SK-N-SH treated with all-trans-retinoic acid at 6 μM for 48 hours (cell line): Measurements from ENCODE around the gene SLU7.

Experiments
- ATAC-seq: fragments of 200-7000 bp; cut with Tn5 transposase; 3 replicates; pipeline ENCODE4 v1.9.1; 2020; ENCODE audit warnings: mild to moderate bottlenecking, moderate library complexity
- ARNTL ChIP-seq: fragments of 450-650 bp; formaldehyde crosslinking; IDR thresholded peaks from 2 replicates; pipeline ENCODE4 v1.5.0; 2020; ENCODE audit warnings: low read depth, mild to moderate bottlenecking, moderate library complexity, borderline replicate concordance
- BACH2 ChIP-seq: fragments of 250-450 bp; sonication (Bioruptor Pico); IDR thresholded peaks from 2 replicates; pipeline ENCODE4 v1.9.0; 2021; ENCODE audit warnings: mild to moderate bottlenecking, borderline replicate concordance
- CSDC2 ChIP-seq: fragments of 250-450 bp; sonication (Bioruptor Pico); IDR thresholded peaks from 2 replicates; pipeline ENCODE4 v1.5.0; 2020; ENCODE audit warnings: mild to moderate bottlenecking, moderate library complexity
- ESRRG ChIP-seq: fragments of 250-450 bp; sonication (Bioruptor Pico); IDR thresholded peaks from 2 replicates; pipeline ENCODE4 v1.6.1; 2021; ENCODE audit warnings: mild to moderate bottlenecking
- ISL1 ChIP-seq: fragments of 250-450 bp; sonication (Bioruptor Pico); IDR thresholded peaks from 2 replicates; pipeline ENCODE4 v2.1.2; 2022; ENCODE audit warnings: mild to moderate bottlenecking, moderate library complexity
- OSR1 ChIP-seq: fragments of 250-450 bp; sonication (Bioruptor Pico); IDR thresholded peaks from 2 replicates; pipeline ENCODE4 v1.8.0; 2022; ENCODE audit warnings: moderate library complexity, mild to moderate bottlenecking, inconsistent platforms
- SNAI2 ChIP-seq: fragments of 250-450 bp; sonication (Bioruptor Pico); IDR thresholded peaks from 2 replicates; pipeline ENCODE4 v1.5.0; 2020; ENCODE audit warnings: mild to moderate bottlenecking, moderate library complexity
- TCF4 ChIP-seq: fragments of 250-450 bp; sonication (Bioruptor Pico); IDR thresholded peaks from 2 replicates; pipeline ENCODE4 v1.8.0; 2021; ENCODE audit warnings: mild to moderate bottlenecking, moderate library complexity, borderline replicate concordance
- TOX ChIP-seq: fragments of 250-450 bp; sonication (Bioruptor Pico); IDR thresholded peaks from 2 replicates; pipeline ENCODE4 v1.8.0; 2021; ENCODE audit warnings: mild to moderate bottlenecking, moderate library complexity, borderline replicate concordance
- ZC3H10 ChIP-seq: fragments of 250-450 bp; sonication (Bioruptor Pico); IDR thresholded peaks from 2 replicates; pipeline ENCODE4 v1.5.1; 2021; ENCODE audit warnings: mild to moderate bottlenecking, moderate library complexity
- ZFP30 ChIP-seq: fragments of 450-650 bp; formaldehyde crosslinking; IDR thresholded peaks from 2 replicates; pipeline ENCODE4 v1.5.0; 2022; ENCODE audit warnings: mild to moderate bottlenecking, moderate library complexity
- ZNF565 ChIP-seq: fragments of 450-650 bp; formaldehyde crosslinking; conservative IDR thresholded peaks from 2 replicates; pipeline ENCODE4 v1.5.0; 2020; ENCODE audit warnings: low read depth, mild to moderate bottlenecking, moderate library complexity
- ZNF8 ChIP-seq: fragments of 450-650 bp; formaldehyde crosslinking; IDR thresholded peaks from 2 replicates; pipeline ENCODE4 v1.5.0; 2020; ENCODE audit warnings: mild to moderate bottlenecking, moderate library complexity
- TF ChIP-seq, protein P1 (sequence below): fragments of 250-450 bp; sonication (Bioruptor Pico); IDR thresholded peaks from 2 replicates; pipeline ENCODE4 v1.8.0; 2020; ENCODE audit warnings: mild to moderate bottlenecking, moderate library complexity, borderline replicate concordance
- TF ChIP-seq, protein P2 (sequence below): fragments of 250-450 bp; sonication (Bioruptor Pico); IDR thresholded peaks from 2 replicates; pipeline ENCODE4 v1.8.0; 2021; ENCODE audit warnings: low read depth, mild to moderate bottlenecking, moderate library complexity, borderline replicate concordance
- TF ChIP-seq, protein P3 (sequence below): fragments of 250-450 bp; sonication (Bioruptor Pico); IDR thresholded peaks from 2 replicates; pipeline ENCODE4 v1.5.1; 2020; ENCODE audit warnings: low read depth, mild to moderate bottlenecking, moderate library complexity
- TF ChIP-seq, protein P4 (sequence below): fragments of 250-450 bp; sonication (Bioruptor Pico); IDR thresholded peaks from 2 replicates; pipeline ENCODE4 v1.5.1; 2021; ENCODE audit warnings: mild to moderate bottlenecking, moderate library complexity
- TF ChIP-seq, protein P5 (sequence below): fragments of 250-450 bp; sonication (Bioruptor Pico); IDR thresholded peaks from 2 replicates; pipeline ENCODE4 v1.5.0; 2020; ENCODE audit warnings: mild to moderate bottlenecking, moderate library complexity

The SLU7 gene

DNA sequence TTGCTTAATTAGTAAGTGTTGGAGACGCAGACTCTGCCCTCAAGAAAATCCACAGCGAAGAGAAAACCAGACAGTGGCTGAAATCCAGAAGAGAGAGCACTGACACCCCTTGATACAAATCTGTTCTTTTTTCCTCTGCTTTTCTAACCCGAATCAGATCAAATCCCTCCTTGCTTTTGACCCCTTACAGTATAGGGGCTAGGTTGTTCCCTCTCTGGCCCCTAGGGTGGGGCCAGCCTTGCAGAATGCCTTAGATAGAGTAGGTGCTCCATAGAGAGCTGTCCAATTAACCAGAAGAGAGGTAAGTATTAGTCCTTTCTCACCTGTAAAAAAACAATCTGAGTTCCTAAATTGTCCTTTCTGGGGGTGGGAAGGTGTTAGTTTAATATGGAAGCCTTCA lies 58.6 kb downstream of the SLU7 start:
- ATAC-seq, result no peak
- TF ChIP-seq SNAI2 (no peak), ZNF8 (no peak), OSR1 (CRISPR knock-in tag) (no peak), TOX (CRISPR knock-in tag) (no peak), ISL1 (CRISPR knock-in tag) (no peak), ZFP30 (CRISPR knock-in tag) (no peak), ESRRG (CRISPR knock-in tag) (no peak), TCF4 (no peak), ZC3H10 (CRISPR knock-in tag) (no peak), BACH2 (CRISPR knock-in tag) (no peak)
- TF ChIP-seq, protein P1, sequence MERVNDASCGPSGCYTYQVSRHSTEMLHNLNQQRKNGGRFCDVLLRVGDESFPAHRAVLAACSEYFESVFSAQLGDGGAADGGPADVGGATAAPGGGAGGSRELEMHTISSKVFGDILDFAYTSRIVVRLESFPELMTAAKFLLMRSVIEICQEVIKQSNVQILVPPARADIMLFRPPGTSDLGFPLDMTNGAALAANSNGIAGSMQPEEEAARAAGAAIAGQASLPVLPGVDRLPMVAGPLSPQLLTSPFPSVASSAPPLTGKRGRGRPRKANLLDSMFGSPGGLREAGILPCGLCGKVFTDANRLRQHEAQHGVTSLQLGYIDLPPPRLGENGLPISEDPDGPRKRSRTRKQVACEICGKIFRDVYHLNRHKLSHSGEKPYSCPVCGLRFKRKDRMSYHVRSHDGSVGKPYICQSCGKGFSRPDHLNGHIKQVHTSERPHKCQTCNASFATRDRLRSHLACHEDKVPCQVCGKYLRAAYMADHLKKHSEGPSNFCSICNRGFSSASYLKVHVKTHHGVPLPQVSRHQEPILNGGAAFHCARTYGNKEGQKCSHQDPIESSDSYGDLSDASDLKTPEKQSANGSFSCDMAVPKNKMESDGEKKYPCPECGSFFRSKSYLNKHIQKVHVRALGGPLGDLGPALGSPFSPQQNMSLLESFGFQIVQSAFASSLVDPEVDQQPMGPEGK, result no peak
- TF ChIP-seq, protein P2, sequence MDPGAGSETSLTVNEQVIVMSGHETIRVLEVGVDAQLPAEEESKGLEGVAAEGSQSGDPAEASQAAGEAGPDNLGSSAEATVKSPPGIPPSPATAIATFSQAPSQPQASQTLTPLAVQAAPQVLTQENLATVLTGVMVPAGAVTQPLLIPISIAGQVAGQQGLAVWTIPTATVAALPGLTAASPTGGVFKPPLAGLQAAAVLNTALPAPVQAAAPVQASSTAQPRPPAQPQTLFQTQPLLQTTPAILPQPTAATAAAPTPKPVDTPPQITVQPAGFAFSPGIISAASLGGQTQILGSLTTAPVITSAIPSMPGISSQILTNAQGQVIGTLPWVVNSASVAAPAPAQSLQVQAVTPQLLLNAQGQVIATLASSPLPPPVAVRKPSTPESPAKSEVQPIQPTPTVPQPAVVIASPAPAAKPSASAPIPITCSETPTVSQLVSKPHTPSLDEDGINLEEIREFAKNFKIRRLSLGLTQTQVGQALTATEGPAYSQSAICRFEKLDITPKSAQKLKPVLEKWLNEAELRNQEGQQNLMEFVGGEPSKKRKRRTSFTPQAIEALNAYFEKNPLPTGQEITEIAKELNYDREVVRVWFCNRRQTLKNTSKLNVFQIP (CRISPR knock-in tag), result no peak
- TF ChIP-seq, protein P3, sequence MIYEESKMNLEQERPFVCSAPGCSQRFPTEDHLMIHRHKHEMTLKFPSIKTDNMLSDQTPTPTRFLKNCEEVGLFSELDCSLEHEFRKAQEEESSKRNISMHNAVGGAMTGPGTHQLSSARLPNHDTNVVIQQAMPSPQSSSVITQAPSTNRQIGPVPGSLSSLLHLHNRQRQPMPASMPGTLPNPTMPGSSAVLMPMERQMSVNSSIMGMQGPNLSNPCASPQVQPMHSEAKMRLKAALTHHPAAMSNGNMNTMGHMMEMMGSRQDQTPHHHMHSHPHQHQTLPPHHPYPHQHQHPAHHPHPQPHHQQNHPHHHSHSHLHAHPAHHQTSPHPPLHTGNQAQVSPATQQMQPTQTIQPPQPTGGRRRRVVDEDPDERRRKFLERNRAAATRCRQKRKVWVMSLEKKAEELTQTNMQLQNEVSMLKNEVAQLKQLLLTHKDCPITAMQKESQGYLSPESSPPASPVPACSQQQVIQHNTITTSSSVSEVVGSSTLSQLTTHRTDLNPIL (CRISPR knock-in tag), result no peak
- TF ChIP-seq, protein P4, sequence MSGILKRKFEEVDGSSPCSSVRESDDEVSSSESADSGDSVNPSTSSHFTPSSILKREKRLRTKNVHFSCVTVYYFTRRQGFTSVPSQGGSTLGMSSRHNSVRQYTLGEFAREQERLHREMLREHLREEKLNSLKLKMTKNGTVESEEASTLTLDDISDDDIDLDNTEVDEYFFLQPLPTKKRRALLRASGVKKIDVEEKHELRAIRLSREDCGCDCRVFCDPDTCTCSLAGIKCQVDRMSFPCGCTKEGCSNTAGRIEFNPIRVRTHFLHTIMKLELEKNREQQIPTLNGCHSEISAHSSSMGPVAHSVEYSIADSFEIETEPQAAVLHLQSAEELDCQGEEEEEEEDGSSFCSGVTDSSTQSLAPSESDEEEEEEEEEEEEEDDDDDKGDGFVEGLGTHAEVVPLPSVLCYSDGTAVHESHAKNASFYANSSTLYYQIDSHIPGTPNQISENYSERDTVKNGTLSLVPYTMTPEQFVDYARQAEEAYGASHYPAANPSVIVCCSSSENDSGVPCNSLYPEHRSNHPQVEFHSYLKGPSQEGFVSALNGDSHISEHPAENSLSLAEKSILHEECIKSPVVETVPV (CRISPR knock-in tag), result no peak

DNA sequence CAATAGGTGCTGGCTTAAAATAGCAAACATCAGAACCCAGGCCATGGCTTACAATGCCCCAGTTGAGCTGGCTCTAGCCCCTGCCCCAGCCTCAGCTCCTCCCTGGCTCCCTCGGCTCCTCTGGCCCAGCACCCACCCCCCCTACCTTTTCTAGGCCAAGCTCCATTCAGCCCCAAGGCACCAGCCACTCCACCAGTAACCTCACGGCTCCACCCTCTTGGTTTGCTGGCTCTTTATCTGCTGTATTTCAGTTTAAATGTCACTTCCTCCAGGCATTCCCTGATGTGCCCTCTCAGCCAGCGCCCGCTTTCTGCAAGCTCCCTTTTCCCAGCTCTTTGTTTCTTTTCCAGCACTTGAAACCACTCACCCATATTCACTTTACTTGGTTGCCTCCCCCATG lies 59.1 kb downstream of the SLU7 start:
- TF ChIP-seq CSDC2, result no peak
- TF ChIP-seq, all 23 proteins: peak for 0
- ATAC-seq, result no peak

DNA sequence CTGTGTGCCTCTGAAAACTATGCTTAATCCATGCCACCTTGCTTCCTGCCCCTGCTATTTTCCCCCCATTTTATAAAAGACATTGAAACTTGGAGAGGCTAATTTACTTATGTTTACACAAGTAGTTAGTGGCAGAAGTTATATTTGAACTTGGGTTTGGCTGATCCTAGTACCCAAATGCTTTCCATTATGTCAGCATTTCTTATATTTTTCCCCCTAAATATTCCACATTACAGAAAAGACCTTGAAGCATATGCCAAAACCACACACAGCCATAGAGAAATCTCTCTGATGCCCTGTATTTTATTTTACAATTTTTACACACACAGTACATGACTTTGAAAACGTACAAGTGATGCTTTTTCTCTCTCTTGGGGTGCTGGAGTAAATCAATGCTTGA lies 59.6 kb downstream of the SLU7 start:
- TF ChIP-seq ZFP30 (CRISPR knock-in tag) (no peak), TCF4 (no peak), SNAI2 (no peak), ZNF8 (no peak), ZNF565 (no peak), ARNTL (no peak), TOX (CRISPR knock-in tag) (no peak)
- TF ChIP-seq, protein P5, sequence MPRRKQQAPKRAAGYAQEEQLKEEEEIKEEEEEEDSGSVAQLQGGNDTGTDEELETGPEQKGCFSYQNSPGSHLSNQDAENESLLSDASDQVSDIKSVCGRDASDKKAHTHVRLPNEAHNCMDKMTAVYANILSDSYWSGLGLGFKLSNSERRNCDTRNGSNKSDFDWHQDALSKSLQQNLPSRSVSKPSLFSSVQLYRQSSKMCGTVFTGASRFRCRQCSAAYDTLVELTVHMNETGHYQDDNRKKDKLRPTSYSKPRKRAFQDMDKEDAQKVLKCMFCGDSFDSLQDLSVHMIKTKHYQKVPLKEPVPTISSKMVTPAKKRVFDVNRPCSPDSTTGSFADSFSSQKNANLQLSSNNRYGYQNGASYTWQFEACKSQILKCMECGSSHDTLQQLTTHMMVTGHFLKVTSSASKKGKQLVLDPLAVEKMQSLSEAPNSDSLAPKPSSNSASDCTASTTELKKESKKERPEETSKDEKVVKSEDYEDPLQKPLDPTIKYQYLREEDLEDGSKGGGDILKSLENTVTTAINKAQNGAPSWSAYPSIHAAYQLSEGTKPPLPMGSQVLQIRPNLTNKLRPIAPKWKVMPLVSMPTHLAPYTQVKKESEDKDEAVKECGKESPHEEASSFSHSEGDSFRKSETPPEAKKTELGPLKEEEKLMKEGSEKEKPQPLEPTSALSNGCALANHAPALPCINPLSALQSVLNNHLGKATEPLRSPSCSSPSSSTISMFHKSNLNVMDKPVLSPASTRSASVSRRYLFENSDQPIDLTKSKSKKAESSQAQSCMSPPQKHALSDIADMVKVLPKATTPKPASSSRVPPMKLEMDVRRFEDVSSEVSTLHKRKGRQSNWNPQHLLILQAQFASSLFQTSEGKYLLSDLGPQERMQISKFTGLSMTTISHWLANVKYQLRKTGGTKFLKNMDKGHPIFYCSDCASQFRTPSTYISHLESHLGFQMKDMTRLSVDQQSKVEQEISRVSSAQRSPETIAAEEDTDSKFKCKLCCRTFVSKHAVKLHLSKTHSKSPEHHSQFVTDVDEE (CRISPR knock-in tag), result no peak
- TF ChIP-seq, protein P1, result no peak
- TF ChIP-seq, all 23 proteins: peak for 0
- ATAC-seq, result no peak
